ENCODE results near the gene PDSS2.
"Not testable (repeated sequence)": the region's sequence is repeated elsewhere in the genome, so short reads cannot be mapped to it uniquely, and the experiment has no call there.

The PDSS2 gene

GRCh38 chr6:107413966-107414645, 45.3 kb downstream of the PDSS2 start:
- DNase-seq, result no peak

- no peak for DNase-seq
These were observed 48.2 kb downstream of the PDSS2 start for GRCh38 chr6:107411161-107411560.

GRCh38 chr6:107409942-107410341, 49.4 kb downstream of the PDSS2 start:
- no peak for DNase-seq

- DNase-seq, result no peak
These were observed 50.6 kb downstream of the PDSS2 start for GRCh38 chr6:107408714-107409113.

GRCh38 chr6:107405002-107405401, 54.4 kb downstream of the PDSS2 start:
- DNase-seq, result no peak

GRCh38 chr6:107402533-107402932, 56.8 kb downstream of the PDSS2 start:
- no peak for DNase-seq

- peak in 1 of 3 experiments; percentile 2 for DNase-seq
These were observed 57.8 kb downstream of the PDSS2 start for GRCh38 chr6:107401573-107401972.

GRCh38 chr6:107400616-107401147, 58.7 kb downstream of the PDSS2 start:
- no peak for DNase-seq

- DNase-seq, result no peak
These were observed 59.4 kb downstream of the PDSS2 start for GRCh38 chr6:107399935-107400334.

GRCh38 chr6:107398001-107398400, 61.4 kb downstream of the PDSS2 start:
- DNase-seq, result no peak

- no peak for DNase-seq
These were observed 63.2 kb downstream of the PDSS2 start for GRCh38 chr6:107396211-107396610.

GRCh38 chr6:107392069-107392468, 67.3 kb downstream of the PDSS2 start:
- DNase-seq, result no peak

GRCh38 chr6:107390685-107391435, 68.5 kb downstream of the PDSS2 start:
- DNase-seq, result no peak

- no peak for DNase-seq
These were observed 69.3 kb downstream of the PDSS2 start for GRCh38 chr6:107390056-107390455.

GRCh38 chr6:107386904-107387303, 72.5 kb downstream of the PDSS2 start:
- no peak for DNase-seq

- DNase-seq, result peak in 1 of 3 experiments; percentile 6
These were observed 73.0 kb downstream of the PDSS2 start for GRCh38 chr6:107386340-107386739.

- no peak for DNase-seq
These were observed 75.7 kb downstream of the PDSS2 start for GRCh38 chr6:107383705-107384104.

GRCh38 chr6:107374264-107374663, 85.1 kb downstream of the PDSS2 start:
- DNase-seq, result no peak

- no peak for DNase-seq
These were observed 89.9 kb downstream of the PDSS2 start for GRCh38 chr6:107369493-107369892.

GRCh38 chr6:107368471-107368870, 90.9 kb downstream of the PDSS2 start:
- no peak for DNase-seq

- not testable (repeated sequence) for DNase-seq
These were observed 95.2 kb downstream of the PDSS2 start for GRCh38 chr6:107364173-107364572.

- no peak for DNase-seq
These were observed 97.4 kb downstream of the PDSS2 start for GRCh38 chr6:107361753-107362604.

GRCh38 chr6:107360476-107360875, 98.9 kb downstream of the PDSS2 start:
- DNase-seq, result no peak

All from NCI-H1417 (cell line).